Stimulated activated CD8-positive, alpha-beta memory T cell treated with anti-CD3 and anti-CD28 coated beads, Interleukin-7, amount 100 ng/mL, for 48 hours (primary cell): ENCODE measurements around the gene VTN.

Experiments
- DNase-seq, 2 donors: peaks; one replicate each; pipeline ENCODE4 v3.0.0-alpha.2; 2020; ENCODE audit warnings: low read depth in 1 of 2; ENCODE audit errors: extremely low read depth in 1 of 2

VTN gene, protein sequence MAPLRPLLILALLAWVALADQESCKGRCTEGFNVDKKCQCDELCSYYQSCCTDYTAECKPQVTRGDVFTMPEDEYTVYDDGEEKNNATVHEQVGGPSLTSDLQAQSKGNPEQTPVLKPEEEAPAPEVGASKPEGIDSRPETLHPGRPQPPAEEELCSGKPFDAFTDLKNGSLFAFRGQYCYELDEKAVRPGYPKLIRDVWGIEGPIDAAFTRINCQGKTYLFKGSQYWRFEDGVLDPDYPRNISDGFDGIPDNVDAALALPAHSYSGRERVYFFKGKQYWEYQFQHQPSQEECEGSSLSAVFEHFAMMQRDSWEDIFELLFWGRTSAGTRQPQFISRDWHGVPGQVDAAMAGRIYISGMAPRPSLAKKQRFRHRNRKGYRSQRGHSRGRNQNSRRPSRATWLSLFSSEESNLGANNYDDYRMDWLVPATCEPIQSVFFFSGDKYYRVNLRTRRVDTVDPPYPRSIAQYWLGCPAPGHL

GRCh38 chr17:28370035-28370743 lies at the start of gene VTN:
Gene VTN, minus strand, starts transcription at chr17:28370307. Its CDS starts 104 bp downstream, at chr17:28370203.
- DNase-seq: no peak

GRCh38 chr17:28416703-28417311 lies 46.7 kb upstream of the VTN start:
- peak in 1 of 2 donors; percentile 28 for DNase-seq

DNA sequence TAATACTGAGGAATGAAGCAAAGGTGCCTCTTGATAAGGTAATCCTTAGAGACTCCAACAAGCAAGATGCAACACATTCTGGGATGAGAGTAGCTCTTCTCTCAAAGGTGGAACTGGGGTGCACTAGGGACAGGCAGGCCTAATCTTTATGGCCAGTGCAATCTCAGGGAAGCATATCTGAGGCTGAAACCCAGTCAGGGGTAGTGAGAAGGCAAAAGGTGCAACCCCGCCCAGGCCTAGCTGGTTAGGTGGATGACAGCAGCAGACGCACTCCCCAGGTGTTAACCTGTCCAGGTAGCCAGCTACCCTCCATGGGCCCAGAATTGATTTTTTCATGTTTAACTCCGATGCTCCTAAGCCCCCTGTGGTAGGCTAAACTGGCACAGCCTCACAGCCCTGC lies 45.8 kb upstream of the VTN start:
- no peak for DNase-seq

DNA sequence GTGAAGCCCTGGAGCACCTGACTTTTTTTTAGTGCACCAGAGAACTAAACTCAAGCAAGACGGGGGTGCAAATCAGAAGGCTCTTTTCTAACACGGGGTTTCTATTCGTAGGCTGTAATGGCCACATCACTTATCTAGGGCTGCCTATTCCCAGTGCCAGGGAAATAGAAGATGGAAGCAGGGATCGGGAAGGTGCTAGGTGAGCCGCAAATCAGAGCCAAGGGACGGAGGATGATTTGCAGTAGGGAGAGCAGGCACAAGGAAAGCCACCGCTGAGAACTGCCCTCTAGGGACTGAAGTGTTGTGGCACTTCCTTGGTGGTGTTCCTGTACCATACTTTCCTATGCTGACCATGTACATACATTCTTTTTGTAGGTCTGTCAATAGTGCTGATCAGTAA lies 43.7 kb upstream of the VTN start:
- DNase-seq: no peak

DNA sequence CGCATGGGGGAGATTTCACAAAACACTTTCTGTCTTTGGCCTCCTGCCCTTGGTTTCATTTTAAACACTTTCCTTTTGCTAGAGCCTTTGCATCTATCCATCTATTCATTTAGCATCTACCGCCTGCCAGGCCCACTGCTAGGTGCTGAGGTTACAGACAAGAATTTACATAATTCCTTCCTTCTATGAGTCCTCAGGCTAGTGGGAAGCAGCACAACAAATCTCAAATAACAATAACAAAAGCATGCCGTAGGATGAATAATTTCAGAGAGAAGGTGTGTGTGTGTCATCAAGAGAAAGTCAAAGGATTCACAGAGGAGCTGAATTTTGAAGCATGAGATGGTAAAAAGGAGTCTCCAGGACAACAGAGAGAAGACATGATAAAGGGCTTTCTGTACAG lies 42.0 kb upstream of the VTN start:
- no peak for DNase-seq

GRCh38 chr17:28407974-28408306 lies 37.8 kb upstream of the VTN start:
- no peak for DNase-seq

DNA sequence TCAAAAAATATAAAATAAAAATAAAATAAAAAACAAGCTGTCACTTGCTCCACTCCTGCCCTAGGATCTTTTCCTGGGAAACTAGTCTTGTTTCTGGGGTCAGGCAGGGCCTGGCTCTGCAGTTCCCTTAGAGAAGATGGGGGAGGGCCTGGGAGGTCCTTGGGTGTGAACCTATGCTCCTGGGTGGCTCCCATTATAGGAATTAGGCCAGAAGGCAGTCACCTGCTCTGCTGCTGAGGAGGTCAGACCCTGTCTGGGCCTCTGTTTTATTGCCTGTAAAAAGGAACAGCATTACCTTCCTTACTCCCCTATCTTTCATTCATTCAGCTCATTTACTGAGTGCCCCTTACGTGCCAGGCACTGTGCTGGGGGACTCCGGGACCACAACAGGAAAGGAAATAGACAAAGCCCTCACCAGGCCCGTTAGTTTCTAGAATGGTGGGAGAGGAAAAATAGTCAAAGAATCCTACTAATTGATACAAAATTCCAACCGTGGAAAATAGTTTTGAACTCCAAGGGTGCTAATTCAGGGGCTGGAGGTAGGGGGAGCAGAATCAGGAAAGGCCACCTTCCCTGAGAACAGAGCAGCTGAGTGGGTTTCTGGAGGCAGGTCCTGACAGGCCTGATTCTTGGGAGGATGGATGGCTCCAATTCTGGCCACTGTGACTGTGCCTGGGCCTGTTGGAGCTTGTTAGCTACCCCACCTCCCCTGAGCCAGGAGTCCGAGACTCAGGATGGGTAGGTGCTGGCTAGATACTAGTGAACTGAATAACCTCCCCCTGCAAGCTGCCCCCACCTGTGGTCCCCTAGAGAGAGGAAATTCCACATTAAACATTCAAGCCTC lies 37.2 kb upstream of the VTN start:
- no peak for DNase-seq

DNA sequence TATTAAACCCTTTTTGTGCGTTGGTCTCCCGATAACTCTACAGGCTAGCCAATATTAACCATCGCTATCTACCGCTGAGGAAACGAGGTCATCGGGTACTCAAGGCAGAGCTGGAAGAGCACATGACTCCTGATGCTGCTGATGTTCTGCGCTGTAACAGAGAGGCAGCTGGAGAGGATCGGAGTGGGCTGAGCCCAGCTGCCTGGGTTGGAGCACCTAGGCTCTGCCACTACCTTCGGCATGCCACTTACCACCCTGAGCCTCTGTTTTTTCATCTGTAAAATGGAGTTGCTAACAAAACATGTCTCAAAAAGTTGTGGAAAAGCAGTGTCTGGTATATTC lies 36.3 kb upstream of the VTN start:
- no peak for DNase-seq

GRCh38 chr17:28405632-28406472 lies 35.7 kb upstream of the VTN start, which contains the start of gene SLC46A1:
Gene SLC46A1, minus strand, starts transcription at chr17:28406212. Its CDS starts 98 bp downstream, at chr17:28406114.
- DNase-seq: peak in 1 of 2 donors; percentile 66

DNA sequence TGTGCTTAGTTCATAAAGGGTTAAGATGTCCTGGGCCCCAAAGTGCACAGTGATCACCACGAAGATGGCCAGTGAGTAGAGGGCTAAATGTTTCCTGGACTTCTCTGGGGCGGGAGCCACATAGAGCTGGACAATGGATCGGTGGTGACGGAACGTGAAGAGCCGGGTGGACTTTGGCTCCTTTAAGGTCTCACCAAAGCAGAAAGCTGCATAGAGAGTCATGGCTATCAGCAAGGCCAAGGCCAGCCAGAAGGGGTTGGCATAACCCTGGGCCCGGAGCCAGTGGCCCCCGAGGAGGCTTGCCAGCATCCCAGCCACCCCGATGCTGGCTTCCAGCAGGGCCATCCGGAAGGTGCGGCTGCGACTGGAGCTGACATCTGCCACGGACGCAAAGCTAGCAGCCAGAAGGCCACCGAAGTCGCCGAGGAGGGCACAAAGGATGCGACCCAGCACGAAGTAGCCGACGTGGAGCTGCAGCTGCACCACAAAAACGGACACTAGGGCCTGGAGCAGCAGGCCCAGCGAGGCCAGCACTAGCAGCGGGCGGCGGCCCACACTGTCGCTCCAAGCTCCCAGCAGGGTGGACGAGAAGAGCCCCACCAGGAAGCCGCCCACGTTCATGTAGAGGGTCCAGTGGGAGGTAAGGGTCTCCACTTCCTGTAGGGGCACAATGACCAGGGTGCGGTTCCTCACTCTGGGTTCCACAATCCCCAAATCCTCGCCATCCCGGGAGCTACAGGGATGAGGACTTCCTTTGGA lies 34.9 kb upstream of the VTN start:
- no peak for DNase-seq

DNA sequence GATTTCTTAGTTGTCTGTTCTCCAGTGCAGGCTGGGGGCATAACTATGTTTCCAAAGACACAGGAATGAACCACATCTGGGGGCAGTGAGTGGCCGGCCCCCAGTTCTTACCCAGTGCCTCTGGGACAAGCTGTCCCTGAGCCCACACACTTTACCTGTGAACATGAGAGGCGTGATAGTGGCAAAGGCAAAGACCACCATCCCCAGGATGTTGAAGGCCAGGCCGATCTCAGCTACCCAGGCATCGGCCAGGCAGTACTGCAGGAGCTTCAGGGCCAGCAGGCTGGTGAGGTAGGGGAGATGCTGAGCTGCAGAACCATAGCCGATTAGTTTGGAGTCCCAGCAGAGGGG lies 34.3 kb upstream of the VTN start:
- DNase-seq: no peak

GRCh38 chr17:28404007-28404406 lies 33.9 kb upstream of the VTN start:
- no peak for DNase-seq

DNA sequence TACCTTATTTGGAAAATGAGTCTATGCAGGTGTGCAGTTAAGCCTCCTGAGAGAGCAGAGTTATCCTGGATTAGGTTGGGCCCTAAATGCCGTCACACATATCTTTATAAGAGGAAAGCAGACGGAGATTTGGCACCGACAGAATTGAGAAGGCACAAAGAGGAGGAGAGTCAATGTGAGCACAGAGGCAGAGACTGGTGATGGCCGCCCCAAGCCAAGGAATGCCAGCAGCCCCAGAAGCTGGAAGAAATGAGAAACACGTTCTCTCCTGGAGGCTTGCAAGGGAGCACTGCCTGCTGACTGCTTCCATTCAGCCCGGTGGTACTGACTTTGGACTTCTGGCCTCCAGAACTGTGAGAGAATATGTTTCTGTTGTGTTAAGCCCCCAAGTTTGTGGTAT lies 32.7 kb upstream of the VTN start:
- no peak for DNase-seq

GRCh38 chr17:28402224-28402630 lies 32.1 kb upstream of the VTN start:
- no peak for DNase-seq

DNA sequence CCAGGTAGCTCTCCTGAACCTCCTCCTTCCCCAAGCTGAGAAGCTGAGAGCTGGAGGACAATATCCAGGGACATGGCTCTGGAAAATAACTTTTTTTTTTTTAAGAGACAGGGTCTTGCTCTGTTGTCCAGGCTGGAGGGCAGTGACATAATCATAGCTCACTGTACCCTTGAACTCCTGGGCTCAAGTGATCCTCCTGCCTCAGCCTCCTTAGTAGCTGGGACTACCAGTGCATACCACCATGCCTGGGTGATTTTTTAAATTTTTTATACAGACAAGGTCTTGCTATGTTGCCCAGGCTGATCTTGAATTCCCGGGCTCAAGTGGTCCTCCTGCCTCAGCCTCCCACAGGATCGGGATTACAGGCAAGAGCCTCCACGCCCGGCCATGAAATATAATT lies 29.7 kb upstream of the VTN start:
- no peak for DNase-seq

DNA sequence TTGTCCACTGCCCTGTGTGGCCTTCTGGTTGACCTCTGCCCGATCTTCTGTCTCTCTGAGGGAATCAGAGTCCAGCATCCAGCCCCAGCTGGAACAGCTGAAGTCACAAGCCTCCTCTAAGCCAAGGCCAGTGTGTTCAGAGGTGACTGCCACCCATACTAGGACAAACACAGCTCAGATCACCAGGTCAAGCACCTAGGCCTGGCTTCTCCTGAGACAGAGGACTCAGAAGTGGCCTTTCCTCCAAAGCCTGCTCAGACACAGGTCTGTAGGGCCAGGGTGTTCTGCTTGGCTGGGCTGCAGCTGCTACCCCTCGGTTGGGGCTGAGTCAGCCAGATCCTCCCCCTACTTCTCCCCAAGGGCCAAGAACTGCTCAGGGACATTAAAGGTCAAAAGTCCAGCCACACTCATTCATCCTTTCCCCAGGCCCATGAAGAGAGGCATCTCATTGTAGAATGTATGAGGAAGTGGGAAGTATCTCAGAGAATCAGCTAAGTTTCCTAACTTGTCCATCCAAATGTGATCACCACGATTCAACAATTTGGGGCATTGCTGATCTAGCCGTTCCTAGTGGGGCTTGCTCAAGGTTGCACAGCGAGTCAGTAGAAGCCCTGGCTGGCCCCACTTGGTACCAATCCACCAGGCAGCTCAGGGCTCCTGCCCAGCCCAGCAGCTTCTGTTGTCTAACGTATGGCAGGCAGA lies 28.3 kb upstream of the VTN start:
- no peak for DNase-seq

DNA sequence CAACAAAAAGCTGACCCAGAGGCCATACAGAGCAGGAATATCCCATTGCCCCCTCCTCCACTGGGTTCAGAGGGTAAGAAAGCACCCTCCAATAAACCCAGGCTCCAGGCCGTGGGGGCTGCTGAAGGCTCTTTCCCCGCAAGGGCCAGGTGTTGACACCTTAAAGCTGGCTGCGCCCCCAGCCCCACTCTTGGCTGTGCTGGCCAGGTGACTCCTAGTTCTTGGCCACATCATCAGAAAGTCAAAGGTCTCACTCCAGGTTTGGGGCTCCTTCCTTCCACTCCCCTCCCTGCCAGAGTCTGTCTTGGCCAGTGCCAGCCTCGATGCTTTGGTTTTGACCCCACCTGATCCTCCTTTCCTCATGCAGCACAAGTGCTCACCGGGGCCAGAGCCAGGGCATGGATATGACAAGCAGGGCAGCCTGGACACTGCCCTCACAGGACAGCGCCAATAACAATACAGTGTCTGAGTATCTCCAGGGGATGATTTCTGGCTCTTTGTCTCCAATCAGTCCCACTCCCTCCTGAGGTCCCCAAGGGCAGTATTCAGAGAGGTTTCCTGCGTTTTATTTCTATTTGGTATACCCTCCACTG lies 27.7 kb upstream of the VTN start:
- DNase-seq: no peak

GRCh38 chr17:28397275-28397674 lies 27.2 kb upstream of the VTN start:
- DNase-seq: no peak
